Measurements from ENCODE around the gene S100PBP.

The S100PBP gene

GRCh38 chr1:32871364-32872191 is 54.1 kb downstream of the S100PBP start:
- DNase-seq: no peak

GRCh38 chr1:32872192-32872460 is 54.7 kb downstream of the S100PBP start:
- DNase-seq: no peak

GRCh38 chr1:32873484-32873883 is 56.0 kb downstream of the S100PBP start:
- DNase-seq: no peak

GRCh38 chr1:32874860-32875752 is 57.7 kb downstream of the S100PBP start:
- DNase-seq: no peak

- no peak for DNase-seq
Measured at GRCh38 chr1:32876341-32877210, 59.1 kb downstream of the S100PBP start.

GRCh38 chr1:32877211-32878110 is 60.0 kb downstream of the S100PBP start:
- DNase-seq: peak; percentile 76

GRCh38 chr1:32878183-32878582 is 60.7 kb downstream of the S100PBP start:
- DNase-seq: peak; percentile 26

- no peak for DNase-seq
Measured at GRCh38 chr1:32878637-32879041, 61.2 kb downstream of the S100PBP start.

GRCh38 chr1:32881291-32881690 is 63.8 kb downstream of the S100PBP start:
- no peak for DNase-seq

- peak; percentile 78 for DNase-seq
Measured at GRCh38 chr1:32881871-32882850, 64.7 kb downstream of the S100PBP start.

- no peak for DNase-seq
Measured at GRCh38 chr1:32883338-32884031, 66.0 kb downstream of the S100PBP start.

- DNase-seq: no peak
Measured at GRCh38 chr1:32884032-32884372, 66.5 kb downstream of the S100PBP start.

GRCh38 chr1:32884726-32885125 is 67.3 kb downstream of the S100PBP start:
- DNase-seq: no peak

- no peak for DNase-seq
Measured at GRCh38 chr1:32885676-32886003, 68.2 kb downstream of the S100PBP start.

GRCh38 chr1:32886004-32886827 is 68.8 kb downstream of the S100PBP start, which contains the start of gene HPCA:
TSS of gene HPCA (plus strand) at chr1:32886491. CDS start at chr1:32888899, 2,408 bp downstream.
- no peak for DNase-seq

GRCh38 chr1:32886828-32887414 is 69.5 kb downstream of the S100PBP start:
- no peak for DNase-seq

GRCh38 chr1:32887623-32888022 is 70.2 kb downstream of the S100PBP start:
- DNase-seq: no peak

- DNase-seq: no peak
Measured at GRCh38 chr1:32888134-32888533, 70.7 kb downstream of the S100PBP start.

Data from NCI-H1092 (cell line).